Putamen (tissue), 1 donor: Measurements from ENCODE around the gene FAIM2.
"Not testable (repeated sequence)": the region's sequence is repeated elsewhere in the genome, so short reads cannot be mapped to it uniquely, and the experiment has no call there.

Experiments
- DNase-seq: peaks from one replicate; pipeline ENCODE4 v3.0.0-alpha.2; 2016; ENCODE audit warnings: low spot score

FAIM2 gene

GRCh38 chr12:49877066-49877465, 26.6 kb downstream of the FAIM2 start:
- DNase-seq = no peak

GRCh38 chr12:49876070-49876469, 27.6 kb downstream of the FAIM2 start:
- DNase-seq = no peak

GRCh38 chr12:49875115-49875720, 28.5 kb downstream of the FAIM2 start:
- no peak for DNase-seq

GRCh38 chr12:49874142-49874897, 29.4 kb downstream of the FAIM2 start:
- DNase-seq = no peak

- DNase-seq = no peak
Observed at GRCh38 chr12:49873361-49873934, 30.3 kb downstream of the FAIM2 start.

GRCh38 chr12:49872781-49873181, 30.9 kb downstream of the FAIM2 start:
- DNase-seq = no peak

GRCh38 chr12:49872381-49872780, 31.3 kb downstream of the FAIM2 start:
- no peak for DNase-seq

- DNase-seq = not testable (repeated sequence)
Observed at GRCh38 chr12:49871811-49872251, 31.9 kb downstream of the FAIM2 start.

- no peak for DNase-seq
Observed at GRCh38 chr12:49871263-49871561, 32.5 kb downstream of the FAIM2 start.

- DNase-seq = no peak
Observed at GRCh38 chr12:49870501-49871262, 33.0 kb downstream of the FAIM2 start.

GRCh38 chr12:49869816-49870500, 33.7 kb downstream of the FAIM2 start:
- no peak for DNase-seq

- DNase-seq = no peak
Observed at GRCh38 chr12:49868952-49869815, 34.5 kb downstream of the FAIM2 start.

GRCh38 chr12:49868449-49868848, 35.3 kb downstream of the FAIM2 start:
- DNase-seq = no peak

- no peak for DNase-seq
Observed at GRCh38 chr12:49867570-49868341, 35.9 kb downstream of the FAIM2 start.

GRCh38 chr12:49866859-49867569, 36.7 kb downstream of the FAIM2 start:
- DNase-seq = no peak

- no peak for DNase-seq
Observed at GRCh38 chr12:49865782-49866135, 37.9 kb downstream of the FAIM2 start.

- DNase-seq = no peak
Observed at GRCh38 chr12:49865109-49865781, 38.5 kb downstream of the FAIM2 start.

GRCh38 chr12:49864798-49865090, 39.0 kb downstream of the FAIM2 start:
- no peak for DNase-seq
